ENCODE data around the gene MAP9.

GRCh38 chr4:155411546-155411945 is 34.8 kb upstream of the MAP9 start:
- TF ChIP-seq, protein P1, sequence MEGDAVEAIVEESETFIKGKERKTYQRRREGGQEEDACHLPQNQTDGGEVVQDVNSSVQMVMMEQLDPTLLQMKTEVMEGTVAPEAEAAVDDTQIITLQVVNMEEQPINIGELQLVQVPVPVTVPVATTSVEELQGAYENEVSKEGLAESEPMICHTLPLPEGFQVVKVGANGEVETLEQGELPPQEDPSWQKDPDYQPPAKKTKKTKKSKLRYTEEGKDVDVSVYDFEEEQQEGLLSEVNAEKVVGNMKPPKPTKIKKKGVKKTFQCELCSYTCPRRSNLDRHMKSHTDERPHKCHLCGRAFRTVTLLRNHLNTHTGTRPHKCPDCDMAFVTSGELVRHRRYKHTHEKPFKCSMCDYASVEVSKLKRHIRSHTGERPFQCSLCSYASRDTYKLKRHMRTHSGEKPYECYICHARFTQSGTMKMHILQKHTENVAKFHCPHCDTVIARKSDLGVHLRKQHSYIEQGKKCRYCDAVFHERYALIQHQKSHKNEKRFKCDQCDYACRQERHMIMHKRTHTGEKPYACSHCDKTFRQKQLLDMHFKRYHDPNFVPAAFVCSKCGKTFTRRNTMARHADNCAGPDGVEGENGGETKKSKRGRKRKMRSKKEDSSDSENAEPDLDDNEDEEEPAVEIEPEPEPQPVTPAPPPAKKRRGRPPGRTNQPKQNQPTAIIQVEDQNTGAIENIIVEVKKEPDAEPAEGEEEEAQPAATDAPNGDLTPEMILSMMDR (IDR thresholded peaks at IDR 0.05), result no peak
- TF ChIP-seq POLR2AphosphoS5 (IDR thresholded peaks at IDR 0.05), result no peak
- TF ChIP-seq EP300 (IDR thresholded peaks at IDR 0.05), result no peak
